LNCaP clone FGC (cell line): ENCODE results near the gene CPLX1.

Source experiments
- DNase-seq: peaks from one replicate; pipeline ENCODE4 v3.0.0-alpha.2; 2011; ENCODE audit warnings: low read depth
- H3K4me3 ChIP-seq: 2 replicates; pipeline ENCODE4 v1.5.1; 2011; ENCODE audit warnings: mild to moderate bottlenecking, low read depth, low read length, control low read depth
- TF ChIP-seq, protein P1 (sequence below): IDR thresholded peaks from 2 replicates; pipeline ENCODE4 v1.5.1; 2012; ENCODE audit warnings: mild to moderate bottlenecking; ENCODE audit not compliant: control insufficient read depth, insufficient read depth; ENCODE audit errors: extremely low read depth

CPLX1 gene

DNA sequence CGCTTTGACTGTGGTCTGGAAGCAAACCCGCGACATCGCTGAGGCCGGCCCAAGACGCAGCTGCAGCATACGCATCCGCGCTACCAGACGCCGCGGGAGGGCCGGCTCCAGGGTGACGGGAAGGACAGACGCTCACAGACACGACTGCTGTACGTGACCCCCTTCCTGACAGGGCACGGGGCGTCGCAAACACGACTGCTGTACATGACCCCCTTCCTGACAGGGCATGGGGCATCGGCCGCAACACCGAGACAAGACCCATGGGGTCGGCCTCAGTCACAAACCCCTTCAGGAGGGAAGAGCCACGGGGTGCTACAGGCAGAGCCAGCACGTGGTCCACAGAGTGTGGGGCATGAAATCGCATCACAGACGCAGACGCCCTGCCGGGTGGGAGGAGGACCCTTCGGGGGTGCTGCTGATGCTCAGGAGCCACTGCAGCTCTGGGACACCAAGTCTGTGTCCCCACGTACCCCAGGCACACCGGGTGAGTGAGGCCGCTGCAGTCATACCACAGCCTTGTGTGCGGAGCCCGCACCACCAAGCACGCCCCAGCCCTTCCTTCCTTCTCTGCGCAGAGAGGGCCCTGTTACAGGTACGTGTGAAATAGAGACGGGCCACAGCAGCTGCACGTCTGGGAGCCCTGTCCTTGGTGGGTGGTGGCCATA is 38.7 kb upstream of the CPLX1 start:
- DNase-seq = no peak
- TF ChIP-seq, protein P1, sequence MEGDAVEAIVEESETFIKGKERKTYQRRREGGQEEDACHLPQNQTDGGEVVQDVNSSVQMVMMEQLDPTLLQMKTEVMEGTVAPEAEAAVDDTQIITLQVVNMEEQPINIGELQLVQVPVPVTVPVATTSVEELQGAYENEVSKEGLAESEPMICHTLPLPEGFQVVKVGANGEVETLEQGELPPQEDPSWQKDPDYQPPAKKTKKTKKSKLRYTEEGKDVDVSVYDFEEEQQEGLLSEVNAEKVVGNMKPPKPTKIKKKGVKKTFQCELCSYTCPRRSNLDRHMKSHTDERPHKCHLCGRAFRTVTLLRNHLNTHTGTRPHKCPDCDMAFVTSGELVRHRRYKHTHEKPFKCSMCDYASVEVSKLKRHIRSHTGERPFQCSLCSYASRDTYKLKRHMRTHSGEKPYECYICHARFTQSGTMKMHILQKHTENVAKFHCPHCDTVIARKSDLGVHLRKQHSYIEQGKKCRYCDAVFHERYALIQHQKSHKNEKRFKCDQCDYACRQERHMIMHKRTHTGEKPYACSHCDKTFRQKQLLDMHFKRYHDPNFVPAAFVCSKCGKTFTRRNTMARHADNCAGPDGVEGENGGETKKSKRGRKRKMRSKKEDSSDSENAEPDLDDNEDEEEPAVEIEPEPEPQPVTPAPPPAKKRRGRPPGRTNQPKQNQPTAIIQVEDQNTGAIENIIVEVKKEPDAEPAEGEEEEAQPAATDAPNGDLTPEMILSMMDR = no peak
- H3K4me3 ChIP-seq = no peak overlapping the region

DNA sequence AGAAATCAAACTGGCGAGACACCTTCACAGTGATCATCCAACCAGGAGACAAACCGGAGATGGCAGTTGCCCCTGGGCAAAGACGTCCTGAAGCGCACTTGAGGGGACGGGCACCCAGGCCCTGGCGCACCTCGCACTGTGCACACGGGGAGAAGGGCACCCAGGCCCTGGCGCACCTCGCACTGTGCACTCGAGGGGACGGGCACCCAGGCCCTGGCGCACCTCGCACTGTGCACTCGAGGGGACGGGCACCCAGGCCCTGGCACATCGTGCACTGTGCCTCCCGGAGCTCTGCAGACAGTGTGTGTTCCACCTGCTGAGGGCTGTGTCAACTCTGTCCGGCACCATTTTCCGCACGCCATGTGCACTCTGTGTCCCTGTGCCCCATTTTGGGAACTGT is 34.6 kb upstream of the CPLX1 start:
- no peak overlapping the region for H3K4me3 ChIP-seq
- DNase-seq = no peak
- TF ChIP-seq, protein P1 = no peak

DNA sequence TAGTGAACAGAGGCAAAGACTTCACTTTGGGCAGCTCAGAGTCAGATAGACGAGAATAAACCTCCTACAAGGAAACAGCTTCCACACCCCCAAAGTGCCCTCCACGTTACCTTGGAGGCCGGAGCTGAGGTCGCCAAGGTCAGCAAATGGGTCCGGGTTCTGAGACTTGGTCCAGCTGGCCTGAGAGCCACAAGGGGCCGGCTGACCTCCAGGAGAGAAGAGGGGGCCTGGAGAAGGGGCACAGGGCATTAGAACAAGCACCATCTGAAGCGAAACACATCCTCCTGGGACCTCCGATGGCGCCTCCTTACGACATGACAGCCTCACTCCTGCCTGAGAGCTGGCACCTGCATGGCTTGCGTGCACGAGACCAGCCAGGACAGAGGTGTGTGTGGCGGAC is 33.6 kb upstream of the CPLX1 start:
- TF ChIP-seq, protein P1 = no peak
- no peak for DNase-seq
- H3K4me3 ChIP-seq = no peak overlapping the region

DNA sequence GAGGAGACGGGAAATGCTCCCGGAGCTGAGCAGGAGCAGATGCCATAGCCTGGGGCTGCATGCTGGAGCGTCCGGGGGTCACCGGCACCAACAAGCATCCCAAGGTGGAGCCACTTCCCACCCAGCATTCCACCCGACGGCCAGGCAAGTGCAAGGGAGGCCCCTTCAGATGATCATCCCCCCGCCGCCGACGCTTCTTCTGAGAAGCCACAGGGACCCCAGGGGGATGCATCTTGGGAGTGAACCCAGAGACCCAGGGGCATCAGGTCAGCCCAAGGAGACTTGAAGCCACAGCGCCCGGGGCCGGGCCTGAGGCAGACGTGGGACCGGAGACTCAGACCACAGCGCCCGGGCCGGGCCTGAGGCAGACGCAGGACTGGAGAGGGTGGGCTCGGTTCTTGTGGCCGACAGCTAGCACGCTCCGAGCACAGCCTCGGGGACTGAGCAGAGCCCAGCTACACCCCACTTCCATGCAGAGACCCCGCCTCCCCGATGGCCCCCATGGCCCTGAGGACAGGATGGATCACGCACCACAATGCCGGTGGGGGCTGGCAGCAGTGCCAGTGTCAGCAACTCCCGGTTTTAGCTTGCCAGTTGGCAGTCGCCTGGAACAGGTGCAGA is 33.0 kb upstream of the CPLX1 start:
- DNase-seq = no peak
- TF ChIP-seq, protein P1 = no peak
- H3K4me3 ChIP-seq = no peak overlapping the region

DNA sequence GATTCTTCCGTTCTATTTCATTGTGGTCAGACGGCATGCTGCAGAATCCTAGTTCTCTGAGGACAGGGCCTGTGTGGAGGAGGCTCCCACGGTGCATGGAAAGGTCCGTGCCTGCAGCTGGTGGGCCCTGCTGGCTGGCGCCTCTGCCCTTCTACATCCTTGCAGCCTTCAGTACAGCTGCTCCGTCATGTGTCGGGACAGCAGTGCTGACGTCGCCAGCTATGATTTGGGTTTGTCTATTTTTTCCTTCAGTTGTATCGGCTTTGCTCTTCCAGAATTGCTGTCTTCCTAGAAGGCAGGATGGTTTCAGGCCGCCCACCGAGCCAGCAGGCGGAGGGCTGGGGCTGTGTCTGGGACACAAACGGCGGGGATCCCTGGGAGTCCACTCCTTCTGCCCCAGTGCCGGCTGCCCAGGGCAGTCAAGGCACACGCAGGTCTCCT is 32.1 kb upstream of the CPLX1 start:
- no peak overlapping the region for H3K4me3 ChIP-seq
- TF ChIP-seq, protein P1 = no peak
- DNase-seq = no peak

DNA sequence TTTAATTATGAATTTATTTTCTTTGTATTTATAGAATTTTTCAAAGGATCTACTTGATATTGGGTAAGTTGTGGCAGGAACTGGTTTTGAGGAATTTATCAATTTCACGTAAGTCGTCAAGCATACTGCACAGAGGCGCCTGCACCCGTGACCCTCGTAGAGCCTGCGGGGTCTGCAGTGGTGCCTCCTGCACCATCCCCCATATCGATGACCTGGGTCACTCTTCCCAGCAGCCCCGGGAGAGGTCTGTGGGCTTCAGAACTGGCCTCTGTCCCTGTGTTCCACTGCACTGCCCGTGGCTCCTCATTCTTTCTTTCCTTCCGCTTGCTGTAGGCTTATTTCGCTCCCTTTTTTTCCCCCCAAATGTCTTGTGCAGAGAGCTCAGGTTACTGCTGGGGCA is 31.5 kb upstream of the CPLX1 start:
- no peak overlapping the region for H3K4me3 ChIP-seq
- no peak for DNase-seq
- TF ChIP-seq, protein P1 = no peak

DNA sequence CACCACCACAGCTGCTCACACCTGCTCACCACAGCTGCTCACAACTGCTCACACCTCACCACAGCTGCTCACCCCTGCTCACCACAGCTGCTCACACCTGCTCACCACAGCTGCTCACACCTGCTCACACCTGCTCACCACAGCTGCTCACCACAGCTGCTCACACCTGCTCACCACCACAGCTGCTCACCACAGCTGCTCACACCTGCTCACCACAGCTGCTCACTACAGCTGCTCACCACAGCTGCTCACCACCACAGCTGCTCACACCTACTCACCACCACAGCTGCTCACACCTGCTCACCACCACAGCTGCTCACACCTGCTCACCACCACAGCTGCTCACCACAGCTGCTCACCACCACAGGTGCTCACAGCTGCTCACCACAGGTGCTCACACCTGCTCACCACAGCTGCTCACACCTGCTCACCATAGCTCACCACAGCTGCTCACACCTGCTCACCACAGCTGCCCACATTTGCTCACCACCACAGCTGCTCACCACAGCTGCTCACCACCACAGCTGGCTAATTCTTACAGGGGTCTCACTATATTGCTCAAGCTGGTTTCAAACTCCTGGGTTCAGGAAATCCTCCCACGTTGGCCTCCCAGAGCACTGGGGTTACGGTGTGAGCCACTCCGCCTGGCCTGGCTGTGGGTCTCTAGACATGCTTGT is 30.4 kb upstream of the CPLX1 start:
- TF ChIP-seq, protein P1 = no peak
- H3K4me3 ChIP-seq = no peak overlapping the region
- no peak for DNase-seq
